HepG2 (cell line): ENCODE measurements around the gene CAMK1D. TPM values are rescaled to one million over a fixed set of nuclear protein-coding genes. Genes with fewer than 3 reads are reported as not detected.

ENCODE experiments used
- ATAC-seq: fragments of 200-7000 bp; cut with Tn5 transposase; 3 replicates; pipeline ENCODE4 v1.9.1; 2020; ENCODE audit warnings: mild to moderate bottlenecking, moderate library complexity
- BruUV-seq: library from RNA; stranded (reverse); fragments of 400-500 nt; replicated peaks from 2 replicates; lab custom pipeline; 2021; lab: Mats Ljungman, UMichigan
- CTCF ChIA-PET: fragments of 300-600 bp; formaldehyde crosslinking; extraction: SDS; loops from one replicate; lab custom pipeline; 2021; ENCODE audit warnings: low total read pairs, inconsistent platforms, low intra/inter-chr PET ratio; lab: Yijun Ruan, JAX
- POLR2A ChIA-PET: fragments of 350-600 bp; sonication (Branson Sonifier 250); formaldehyde crosslinking; loops from one replicate; lab custom pipeline; 2020; ENCODE audit warnings: antibody characterized with exemption, inconsistent platforms; lab: Yijun Ruan, JAX
- DNase-seq: peaks from one replicate; pipeline ENCODE4 v3.0.0-alpha.2; 2015; ENCODE audit warnings: low spot score
- FAIRE-seq: peaks from 3 replicates; lab custom pipeline; 2011; peaks lifted over from hg19 to GRCh38; lab: Jason Lieb, UNC
- H2AFZ ChIP-seq: one replicate; pipeline ENCODE4 v1.6.1; 2011; ENCODE audit warnings: low read length, inconsistent platforms
- H3K27ac ChIP-seq: fragments of 300-600 bp; 3 replicates; pipeline ENCODE4 v1.8.0; 2011; ENCODE audit warnings: mixed run types, mild to moderate bottlenecking, mixed read lengths, low read length, inconsistent platforms; ENCODE audit not compliant: insufficient read depth; ENCODE audit errors: extremely low read length
- H3K27me3 ChIP-seq, 2 experiments: fragments of 200-600 bp in 1 of 2; 2 replicates in 1 of 2; 3 replicates in 1 of 2; pipeline versions ENCODE4 v1.6.0 to v1.8.0; 2011; ENCODE audit warnings: low read length in 2 of 2, mild to moderate bottlenecking in 2 of 2, moderate library complexity in 2 of 2, inconsistent platforms in 1 of 2; ENCODE audit not compliant: insufficient read depth in 2 of 2, control insufficient read depth in 1 of 2
- H3K36me3 ChIP-seq, 2 experiments: fragments of 200-600 bp in 1 of 2; replicated peaks in 1 of 2; 2 replicates in 1 of 2; 3 replicates in 1 of 2; pipeline versions ENCODE4 v1.5.1 to v1.8.0; 2011; ENCODE audit warnings: low read length in 2 of 2, inconsistent platforms in 1 of 2; ENCODE audit not compliant: insufficient read depth in 2 of 2, control insufficient read depth in 1 of 2
- H3K4me1 ChIP-seq: 2 replicates; pipeline ENCODE4 v1.5.1; 2012; ENCODE audit warnings: low read length, inconsistent platforms; ENCODE audit not compliant: insufficient read depth
- H3K4me2 ChIP-seq: 2 replicates; pipeline ENCODE4 v1.6.0; 2011; ENCODE audit warnings: low read depth, low read length, inconsistent platforms
- H3K4me3 ChIP-seq, 3 experiments: fragments of 200-600 bp in 1 of 3; sonication (generic), shearing (Covaris generic) in 1 of 3; replicated peaks in 1 of 3; 2 replicates each; pipeline ENCODE4 v1.5.1; 2011 to 2016; ENCODE audit warnings: low read length in 3 of 3, inconsistent platforms in 2 of 3, low read depth in 2 of 3, mild to moderate bottlenecking in 2 of 3, control low read depth in 1 of 3, mixed read lengths in 1 of 3; ENCODE audit not compliant: insufficient read depth in 1 of 3
- H3K79me2 ChIP-seq: one replicate; pipeline ENCODE4 v1.6.1; 2011; ENCODE audit warnings: low read length, inconsistent platforms; ENCODE audit not compliant: insufficient read depth
- H3K9ac ChIP-seq: 2 replicates; pipeline ENCODE4 v1.6.0; 2011; ENCODE audit warnings: mild to moderate bottlenecking, low read depth, low read length, inconsistent platforms; ENCODE audit not compliant: insufficient read depth
- H3K9me3 ChIP-seq: 2 replicates; pipeline ENCODE4 v1.5.1; 2012; ENCODE audit warnings: mild to moderate bottlenecking, low read length
- H4K20me1 ChIP-seq: 2 replicates; pipeline ENCODE4 v1.6.0; 2011; ENCODE audit warnings: inconsistent platforms, mild to moderate bottlenecking, low read length, moderate library complexity; ENCODE audit not compliant: insufficient read depth
- HNF4G ChIP-seq, 2 experiments: sonication (generic) in 1 of 2; formaldehyde crosslinking in 1 of 2; IDR thresholded peaks; 2 replicates each; pipeline versions ENCODE4 v1.4.0 to v1.6.1; 2011 to 2020; ENCODE audit warnings: borderline replicate concordance in 2 of 2, low read depth in 2 of 2, mild to moderate bottlenecking in 2 of 2, low read length in 1 of 2, missing genetic modification reagents in 1 of 2, moderate library complexity in 1 of 2
- PCBP1 ChIP-seq: fragments of 200-400 bp; formaldehyde crosslinking; IDR thresholded peaks from 2 replicates; pipeline ENCODE4 v1.6.1; 2017; ENCODE audit warnings: mild to moderate bottlenecking, low read depth, low read length, borderline replicate concordance
- STAT5B ChIP-seq: sonication (generic); formaldehyde crosslinking; IDR thresholded peaks from 2 replicates; pipeline ENCODE4 v1.4.0; 2020; ENCODE audit warnings: missing genetic modification reagents
- ZBTB20 ChIP-seq: sonication (generic); formaldehyde crosslinking; IDR thresholded peaks from 2 replicates; pipeline ENCODE4 v1.8.1; 2023; ENCODE audit warnings: missing genetic modification reagents, low read depth, mild to moderate bottlenecking, borderline replicate concordance
- ZNF337 ChIP-seq: sonication (generic); formaldehyde crosslinking; IDR thresholded peaks from 2 replicates; pipeline ENCODE4 v1.5.1; 2020; ENCODE audit warnings: missing genetic modification reagents, low read depth, mild to moderate bottlenecking, borderline replicate concordance
- ZNF33A ChIP-seq: sonication (generic); formaldehyde crosslinking; IDR thresholded peaks from 2 replicates; pipeline ENCODE4 v1.5.1; 2020; ENCODE audit warnings: missing genetic modification reagents, mild to moderate bottlenecking, moderate library complexity, borderline replicate concordance
- WGBS: methylation state at CpG from one replicate; pipeline ENCODE4 v1.1.6; 2017; ENCODE audit warnings: low lambda C conversion rate; 5-methylcytosine and 5-hydroxymethylcytosine counted together
- in situ Hi-C: cut with HindIII; loops from 2 replicates; pipeline ENCODE4 v1.10.0; 2017; ENCODE audit warnings: low pct_unique_long_range_greater_than_20kb; ENCODE audit not compliant: extremely low pct_ligation_motif_present
- intact Hi-C: fragments of 100-400 bp; cut with micrococcal nuclease; formaldehyde crosslinking; loops from one replicate; pipeline ENCODE4 v1.10.0; 2022; ENCODE audit not compliant: unreplicated experiment
- polyA plus RNA-seq, 8 experiments: library from polyadenylated mRNA; depleted of rRNA in 3 of 8; stranded (reverse) in 7 of 8; unstranded in 1 of 8; fragments of >200 nt; fragmentation: Illumina TruSeq in 4 of 8; extraction: Trizol in 4 of 8; gene quantifications; 2 replicates each; pipeline versions ENCODE4 v1.2.1 to v1.2.3, GENCODE V29; 2011 to 2016; ENCODE audit warnings: low read depth in 4 of 8, missing spikeins in 1 of 8, mixed read lengths in 1 of 8; ENCODE audit not compliant: insufficient read depth in 1 of 8
- total RNA-seq, 5 experiments: library from RNA; depleted of rRNA; stranded (reverse); fragments of >200 nt; fragmentation: Illumina TruSeq; extraction: Trizol; gene quantifications; 2 replicates each; pipeline ENCODE4 v1.2.3, GENCODE V29; 2016; ENCODE audit warnings: low read depth in 1 of 5
- TF ChIP-seq, protein P1 (sequence below): sonication (generic); formaldehyde crosslinking; IDR thresholded peaks from 2 replicates; pipeline ENCODE4 v1.4.0; 2020; ENCODE audit warnings: low read depth, missing genetic modification reagents

The CAMK1D gene
- total and polyA plus RNA-seq, 2 of the 13 experiments (the other 11 are each of a cell fraction or from before 2014, with no cell fraction given): under 0.01 TPM; not detected in 1

DNA sequence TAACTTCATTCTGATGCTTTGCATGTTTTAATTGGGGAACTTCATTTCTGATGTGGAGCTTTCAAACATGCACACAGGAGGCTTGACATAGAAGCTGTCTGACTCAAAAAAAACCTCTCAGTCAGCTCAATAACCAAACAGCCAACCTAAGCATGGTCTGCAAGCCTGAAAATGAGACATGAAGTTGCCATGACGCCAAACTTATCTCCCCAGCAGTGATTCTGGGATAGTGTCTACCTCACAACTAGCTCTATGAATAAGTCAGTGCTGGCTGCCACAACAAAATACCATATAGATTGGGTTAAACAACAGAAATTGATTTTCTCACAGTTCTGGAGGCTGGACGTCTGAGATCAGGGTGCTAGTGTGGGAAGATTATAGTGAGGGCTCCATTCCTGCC is 408.0 kb downstream of the CAMK1D start:
- no TSS peak for BruUV-seq
- no peak overlapping the region for H3K4me2 ChIP-seq
- H3K36me3 ChIP-seq: no peaks in the 10 kb centered on the region
- no peak overlapping the region for H2AFZ ChIP-seq
- H3K9ac ChIP-seq: no peak overlapping the region
- DNase-seq (no peak), FAIRE-seq (no peak), ATAC-seq (no peak)
- no peaks in the 10 kb centered on the region for H3K79me2 ChIP-seq
- no peaks in the 10 kb centered on the region for H3K4me1 ChIP-seq
- no peak overlapping the region for H3K27ac ChIP-seq
- 0% methylated on average over 2 of the region's 2 CpGs for WGBS
- ChIA-PET CTCF (no interaction called here), POLR2A (no interaction called here)
- in situ Hi-C loops (no loop called here), intact Hi-C loops (no loop called here)
- H4K20me1 ChIP-seq: no peaks in the 10 kb centered on the region
- no peak overlapping the region for H3K4me3 ChIP-seq
- peaks cover 2 to 3% of the 10 kb centered on the region in 2 experiments; a peak in 2 of 5 replicates for H3K27me3 ChIP-seq
- TF ChIP-seq HNF4G (IDR thresholded peaks at IDR 0.05; ENCODE audit: borderline replicate concordance, low read depth, low read length): no peak
- TF ChIP-seq HNF4G (CRISPR knock-in tag; IDR thresholded peaks at IDR 0.05; ENCODE audit: borderline replicate concordance, low read depth): no peak
- TF ChIP-seq ZNF33A: no peak
- no peak for TF ChIP-seq PCBP1
- TF ChIP-seq, protein P1, sequence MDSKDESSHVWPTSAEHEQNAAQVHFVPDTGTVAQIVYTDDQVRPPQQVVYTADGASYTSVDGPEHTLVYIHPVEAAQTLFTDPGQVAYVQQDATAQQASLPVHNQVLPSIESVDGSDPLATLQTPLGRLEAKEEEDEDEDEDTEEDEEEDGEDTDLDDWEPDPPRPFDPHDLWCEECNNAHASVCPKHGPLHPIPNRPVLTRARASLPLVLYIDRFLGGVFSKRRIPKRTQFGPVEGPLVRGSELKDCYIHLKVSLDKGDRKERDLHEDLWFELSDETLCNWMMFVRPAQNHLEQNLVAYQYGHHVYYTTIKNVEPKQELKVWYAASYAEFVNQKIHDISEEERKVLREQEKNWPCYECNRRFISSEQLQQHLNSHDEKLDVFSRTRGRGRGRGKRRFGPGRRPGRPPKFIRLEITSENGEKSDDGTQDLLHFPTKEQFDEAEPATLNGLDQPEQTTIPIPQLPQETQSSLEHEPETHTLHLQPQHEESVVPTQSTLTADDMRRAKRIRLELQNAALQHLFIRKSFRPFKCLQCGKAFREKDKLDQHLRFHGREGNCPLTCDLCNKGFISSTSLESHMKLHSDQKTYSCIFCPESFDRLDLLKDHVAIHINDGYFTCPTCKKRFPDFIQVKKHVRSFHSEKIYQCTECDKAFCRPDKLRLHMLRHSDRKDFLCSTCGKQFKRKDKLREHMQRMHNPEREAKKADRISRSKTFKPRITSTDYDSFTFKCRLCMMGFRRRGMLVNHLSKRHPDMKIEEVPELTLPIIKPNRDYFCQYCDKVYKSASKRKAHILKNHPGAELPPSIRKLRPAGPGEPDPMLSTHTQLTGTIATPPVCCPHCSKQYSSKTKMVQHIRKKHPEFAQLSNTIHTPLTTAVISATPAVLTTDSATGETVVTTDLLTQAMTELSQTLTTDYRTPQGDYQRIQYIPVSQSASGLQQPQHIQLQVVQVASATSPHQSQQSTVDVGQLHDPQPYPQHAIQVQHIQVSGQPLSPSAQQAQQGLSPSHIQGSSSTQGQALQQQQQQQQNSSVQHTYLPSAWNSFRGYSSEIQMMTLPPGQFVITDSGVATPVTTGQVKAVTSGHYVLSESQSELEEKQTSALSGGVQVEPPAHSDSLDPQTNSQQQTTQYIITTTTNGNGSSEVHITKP (CRISPR knock-in tag): no peak
- no peak for TF ChIP-seq ZNF337
- TF ChIP-seq ZBTB20 (CRISPR knock-in tag): no peak
- TF ChIP-seq STAT5B (CRISPR knock-in tag): no peak
- H3K9me3 ChIP-seq: no peaks in the 10 kb centered on the region
